HEK293 (cell line): ENCODE measurements around the gene ERBB4.

Source experiments
- CTCF ChIA-PET: fragments of 350-600 bp; formaldehyde crosslinking; extraction: SDS; loops from one replicate; lab custom pipeline; 2021; ENCODE audit warnings: antibody characterized with exemption; lab: Yijun Ruan, JAX
- POLR2A ChIA-PET: fragments of 300-600 bp; formaldehyde crosslinking; extraction: SDS; loops from one replicate; lab custom pipeline; 2020; ENCODE audit warnings: antibody characterized with exemption, inconsistent platforms; lab: Yijun Ruan, JAX
- H3K27ac ChIP-seq: fragments of 200-500 bp; sonication (Bioruptor generic); 2 replicates; pipeline ENCODE4 v1.5.1; 2014; ENCODE audit warnings: low read depth, low read length, control low read depth, inconsistent platforms; ENCODE audit errors: extremely low read depth
- H3K36me3 ChIP-seq, 2 experiments: fragments of 200-500 bp in 1 of 2; sonication (Bioruptor generic) in 1 of 2; 1 replicate in 1 of 2; 2 replicates in 1 of 2; pipeline ENCODE4 v1.5.1; 2014 to 2017; ENCODE audit warnings: inconsistent platforms in 2 of 2, low read length in 2 of 2; ENCODE audit not compliant: control insufficient read depth in 2 of 2, insufficient read depth in 1 of 2
- H3K4me1 ChIP-seq: fragments of 200-500 bp; sonication (Bioruptor generic); 2 replicates; pipeline ENCODE4 v1.5.1; 2014; ENCODE audit warnings: mild to moderate bottlenecking, low read length, inconsistent platforms; ENCODE audit not compliant: control insufficient read depth, insufficient read depth
- H3K4me3 ChIP-seq: 2 replicates; pipeline ENCODE4 v1.5.1; 2011; ENCODE audit warnings: low read depth, mild to moderate bottlenecking, control low read depth, low read length, moderate library complexity
- H3K9me3 ChIP-seq: fragments of 200-500 bp; sonication (Bioruptor generic); 2 replicates; pipeline ENCODE4 v1.5.1; 2014; ENCODE audit warnings: low read depth, low read length, inconsistent platforms; ENCODE audit not compliant: control insufficient read depth, insufficient read depth
- BCL11A ChIP-seq: fragments of 450-650 bp; formaldehyde crosslinking; IDR thresholded peaks from 2 replicates; pipeline ENCODE4 v1.5.1; 2016; ENCODE audit warnings: low read depth, missing biosample characterization, missing genetic modification characterization
- EGR2 ChIP-seq: fragments of 450-650 bp; formaldehyde crosslinking; IDR thresholded peaks from 2 replicates; pipeline ENCODE4 v1.5.1; 2016; ENCODE audit warnings: low read depth, missing biosample characterization, missing genetic modification characterization
- GLIS1 ChIP-seq: fragments of 450-650 bp; formaldehyde crosslinking; IDR thresholded peaks from 2 replicates; pipeline ENCODE4 v1.5.1; 2016; ENCODE audit warnings: missing biosample characterization, missing genetic modification characterization
- GLIS2 ChIP-seq: fragments of 450-650 bp; formaldehyde crosslinking; IDR thresholded peaks from 2 replicates; pipeline ENCODE4 v1.5.1; 2016; ENCODE audit warnings: missing biosample characterization, missing genetic modification characterization
- KLF7 ChIP-seq: fragments of 450-650 bp; formaldehyde crosslinking; IDR thresholded peaks from 2 replicates; pipeline ENCODE4 v1.5.1; 2016; ENCODE audit warnings: missing biosample characterization, missing genetic modification characterization, borderline replicate concordance
- PRDM1 ChIP-seq: fragments of 450-650 bp; formaldehyde crosslinking; IDR thresholded peaks from 2 replicates; pipeline ENCODE4; 2016; ENCODE audit warnings: missing biosample characterization, missing genetic modification characterization
- YY1 ChIP-seq: fragments of 450-650 bp; formaldehyde crosslinking; IDR thresholded peaks from 2 replicates; pipeline ENCODE4 v1.5.1; 2018; ENCODE audit warnings: missing biosample characterization, missing genetic modification characterization
- ZEB2 ChIP-seq: fragments of 450-650 bp; formaldehyde crosslinking; IDR thresholded peaks from 2 replicates; pipeline ENCODE4 v1.5.1; 2016; ENCODE audit warnings: missing biosample characterization, missing genetic modification characterization
- ZFHX2 ChIP-seq: fragments of 450-650 bp; formaldehyde crosslinking; conservative IDR thresholded peaks from 2 replicates; pipeline ENCODE4 v1.5.1; 2016; ENCODE audit warnings: missing biosample characterization, missing genetic modification characterization
- ZIC2 ChIP-seq: fragments of 450-650 bp; formaldehyde crosslinking; IDR thresholded peaks from 2 replicates; pipeline ENCODE4 v1.5.1; 2016; ENCODE audit warnings: missing biosample characterization, missing genetic modification characterization
- ZNF335 ChIP-seq: fragments of 450-650 bp; formaldehyde crosslinking; conservative IDR thresholded peaks from 2 replicates; pipeline ENCODE4 v1.5.1; 2016; ENCODE audit warnings: missing biosample characterization, missing genetic modification characterization
- ZNF394 ChIP-seq: fragments of 450-650 bp; formaldehyde crosslinking; IDR thresholded peaks from 2 replicates; pipeline ENCODE4 v1.5.1; 2016; ENCODE audit warnings: missing biosample characterization, missing genetic modification characterization, mild to moderate bottlenecking, moderate library complexity, borderline replicate concordance
- ZNF501 ChIP-seq: fragments of 450-650 bp; formaldehyde crosslinking; IDR thresholded peaks from 2 replicates; pipeline ENCODE4 v1.5.1; 2016; ENCODE audit warnings: missing biosample characterization, missing genetic modification characterization
- ZNF510 ChIP-seq: fragments of 450-650 bp; formaldehyde crosslinking; IDR thresholded peaks from 2 replicates; pipeline ENCODE4 v1.5.1; 2018; ENCODE audit warnings: mild to moderate bottlenecking, missing genetic modification characterization, missing biosample characterization; ENCODE audit not compliant: insufficient replicate concordance
- ZNF600 ChIP-seq: fragments of 450-650 bp; formaldehyde crosslinking; IDR thresholded peaks from 2 replicates; pipeline ENCODE4 v1.5.1; 2016; ENCODE audit warnings: missing biosample characterization, missing genetic modification characterization
- ZNF701 ChIP-seq: fragments of 450-650 bp; formaldehyde crosslinking; IDR thresholded peaks from 2 replicates; pipeline ENCODE4 v1.5.1; 2016; ENCODE audit warnings: missing biosample characterization, missing genetic modification characterization
- ZNF768 ChIP-seq: fragments of 450-650 bp; formaldehyde crosslinking; IDR thresholded peaks from 2 replicates; pipeline ENCODE4 v1.5.1; 2018; ENCODE audit warnings: missing biosample characterization, mild to moderate bottlenecking, missing genetic modification characterization
- TF ChIP-seq, protein P1 (sequence below): fragments of 450-650 bp; formaldehyde crosslinking; IDR thresholded peaks from 2 replicates; pipeline ENCODE4 v1.5.1; 2016; ENCODE audit warnings: missing biosample characterization, missing genetic modification characterization
- TF ChIP-seq, protein P2 (sequence below): fragments of 450-650 bp; formaldehyde crosslinking; conservative IDR thresholded peaks from 2 replicates; pipeline ENCODE4 v1.5.1; 2016; ENCODE audit warnings: low read depth, missing biosample characterization, missing genetic modification characterization
- TF ChIP-seq, protein P3 (sequence below): fragments of 450-650 bp; formaldehyde crosslinking; optimal IDR thresholded peaks from 2 replicates; pipeline ENCODE3; 2016; ENCODE audit warnings: missing biosample characterization, mild to moderate bottlenecking, missing genetic modification characterization
- TF ChIP-seq, protein P4 (sequence below): fragments of 450-650 bp; formaldehyde crosslinking; IDR thresholded peaks from 2 replicates; pipeline ENCODE4 v1.5.1; 2016; ENCODE audit warnings: missing biosample characterization, missing genetic modification characterization
- TF ChIP-seq, protein P5 (sequence below): fragments of 450-650 bp; formaldehyde crosslinking; IDR thresholded peaks from 2 replicates; pipeline ENCODE4 v1.5.1; 2016; ENCODE audit warnings: missing biosample characterization, missing genetic modification characterization

ERBB4 gene

DNA sequence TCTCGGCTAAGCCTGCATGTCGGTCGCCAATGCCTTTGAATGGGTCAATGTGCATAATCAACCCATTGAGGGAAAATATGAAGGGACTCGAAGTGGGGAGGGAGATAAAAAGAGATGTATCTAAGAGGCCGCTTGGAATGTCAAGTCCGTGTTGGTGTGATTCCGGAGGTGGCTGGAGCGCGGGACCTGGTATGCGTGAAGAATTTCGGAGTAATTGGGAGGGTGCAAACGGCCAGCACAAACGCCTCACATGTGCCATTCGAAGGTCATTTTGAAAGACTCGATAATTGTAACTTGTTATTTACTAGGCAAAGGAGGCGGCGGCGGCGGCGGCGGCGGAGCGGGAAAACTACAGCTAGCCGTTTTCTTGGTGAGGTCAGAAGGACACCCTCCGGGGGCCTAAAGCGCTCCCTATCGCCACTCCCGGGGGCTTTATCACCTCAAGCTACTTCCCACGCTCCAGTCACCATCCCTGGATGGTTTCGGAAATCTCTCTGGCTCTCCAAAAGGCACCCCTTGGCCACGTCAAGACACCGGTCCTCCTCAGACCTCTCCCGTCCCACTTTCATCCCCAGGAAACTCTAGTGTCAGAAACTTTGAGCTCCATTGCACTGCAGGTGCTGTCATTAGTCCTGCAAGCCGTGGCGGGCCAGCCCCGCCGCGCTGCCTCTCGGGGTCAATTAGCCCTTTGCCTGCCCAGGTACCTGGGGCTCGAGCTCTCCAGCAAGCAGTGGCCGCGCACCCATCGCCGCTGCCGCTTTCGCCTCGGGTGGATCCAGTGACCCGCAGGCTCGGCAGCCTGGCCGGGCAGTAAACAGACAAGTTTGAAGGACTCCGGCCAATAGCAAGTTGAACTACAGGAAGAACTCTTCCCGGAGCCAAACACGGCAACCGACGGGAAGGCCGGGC is 1.5 kb downstream of the ERBB4 start:
- Histone ChIP-seq H3K4me1 (peaks cover 25% of the 10 kb centered on the region), H3K27ac (peak overlapping the region; percentile 92), H3K36me3 (no peaks in the 10 kb centered on the region), H3K9me3 (no peaks in the 10 kb centered on the region), H3K4me3 (peak overlapping the region; percentile 76)
- POLR2A ChIA-PET: interaction anchor here (0.6 to 1.0 kb wide), 3 partner anchors 13 to 1410 kb away, joined by 3 to 6 read pairs (median 4); no protein-coding TSS in a partner anchor
- no peak for TF ChIP-seq KLF7
- TF ChIP-seq GLIS2 (tag by site-specific recombination): peak; percentile 21; the same call in 1 of the 2 replicates
- TF ChIP-seq ZNF335 (tag by site-specific recombination): peak; percentile 89
- TF ChIP-seq PRDM1 (tag by site-specific recombination): 0 out of 2 replicates have a peak, but pooled peaks have one; percentile 9
- TF ChIP-seq, protein P1, sequence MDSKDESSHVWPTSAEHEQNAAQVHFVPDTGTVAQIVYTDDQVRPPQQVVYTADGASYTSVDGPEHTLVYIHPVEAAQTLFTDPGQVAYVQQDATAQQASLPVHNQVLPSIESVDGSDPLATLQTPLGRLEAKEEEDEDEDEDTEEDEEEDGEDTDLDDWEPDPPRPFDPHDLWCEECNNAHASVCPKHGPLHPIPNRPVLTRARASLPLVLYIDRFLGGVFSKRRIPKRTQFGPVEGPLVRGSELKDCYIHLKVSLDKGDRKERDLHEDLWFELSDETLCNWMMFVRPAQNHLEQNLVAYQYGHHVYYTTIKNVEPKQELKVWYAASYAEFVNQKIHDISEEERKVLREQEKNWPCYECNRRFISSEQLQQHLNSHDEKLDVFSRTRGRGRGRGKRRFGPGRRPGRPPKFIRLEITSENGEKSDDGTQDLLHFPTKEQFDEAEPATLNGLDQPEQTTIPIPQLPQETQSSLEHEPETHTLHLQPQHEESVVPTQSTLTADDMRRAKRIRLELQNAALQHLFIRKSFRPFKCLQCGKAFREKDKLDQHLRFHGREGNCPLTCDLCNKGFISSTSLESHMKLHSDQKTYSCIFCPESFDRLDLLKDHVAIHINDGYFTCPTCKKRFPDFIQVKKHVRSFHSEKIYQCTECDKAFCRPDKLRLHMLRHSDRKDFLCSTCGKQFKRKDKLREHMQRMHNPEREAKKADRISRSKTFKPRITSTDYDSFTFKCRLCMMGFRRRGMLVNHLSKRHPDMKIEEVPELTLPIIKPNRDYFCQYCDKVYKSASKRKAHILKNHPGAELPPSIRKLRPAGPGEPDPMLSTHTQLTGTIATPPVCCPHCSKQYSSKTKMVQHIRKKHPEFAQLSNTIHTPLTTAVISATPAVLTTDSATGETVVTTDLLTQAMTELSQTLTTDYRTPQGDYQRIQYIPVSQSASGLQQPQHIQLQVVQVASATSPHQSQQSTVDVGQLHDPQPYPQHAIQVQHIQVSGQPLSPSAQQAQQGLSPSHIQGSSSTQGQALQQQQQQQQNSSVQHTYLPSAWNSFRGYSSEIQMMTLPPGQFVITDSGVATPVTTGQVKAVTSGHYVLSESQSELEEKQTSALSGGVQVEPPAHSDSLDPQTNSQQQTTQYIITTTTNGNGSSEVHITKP (tag by site-specific recombination): no peak
- TF ChIP-seq, protein P2, sequence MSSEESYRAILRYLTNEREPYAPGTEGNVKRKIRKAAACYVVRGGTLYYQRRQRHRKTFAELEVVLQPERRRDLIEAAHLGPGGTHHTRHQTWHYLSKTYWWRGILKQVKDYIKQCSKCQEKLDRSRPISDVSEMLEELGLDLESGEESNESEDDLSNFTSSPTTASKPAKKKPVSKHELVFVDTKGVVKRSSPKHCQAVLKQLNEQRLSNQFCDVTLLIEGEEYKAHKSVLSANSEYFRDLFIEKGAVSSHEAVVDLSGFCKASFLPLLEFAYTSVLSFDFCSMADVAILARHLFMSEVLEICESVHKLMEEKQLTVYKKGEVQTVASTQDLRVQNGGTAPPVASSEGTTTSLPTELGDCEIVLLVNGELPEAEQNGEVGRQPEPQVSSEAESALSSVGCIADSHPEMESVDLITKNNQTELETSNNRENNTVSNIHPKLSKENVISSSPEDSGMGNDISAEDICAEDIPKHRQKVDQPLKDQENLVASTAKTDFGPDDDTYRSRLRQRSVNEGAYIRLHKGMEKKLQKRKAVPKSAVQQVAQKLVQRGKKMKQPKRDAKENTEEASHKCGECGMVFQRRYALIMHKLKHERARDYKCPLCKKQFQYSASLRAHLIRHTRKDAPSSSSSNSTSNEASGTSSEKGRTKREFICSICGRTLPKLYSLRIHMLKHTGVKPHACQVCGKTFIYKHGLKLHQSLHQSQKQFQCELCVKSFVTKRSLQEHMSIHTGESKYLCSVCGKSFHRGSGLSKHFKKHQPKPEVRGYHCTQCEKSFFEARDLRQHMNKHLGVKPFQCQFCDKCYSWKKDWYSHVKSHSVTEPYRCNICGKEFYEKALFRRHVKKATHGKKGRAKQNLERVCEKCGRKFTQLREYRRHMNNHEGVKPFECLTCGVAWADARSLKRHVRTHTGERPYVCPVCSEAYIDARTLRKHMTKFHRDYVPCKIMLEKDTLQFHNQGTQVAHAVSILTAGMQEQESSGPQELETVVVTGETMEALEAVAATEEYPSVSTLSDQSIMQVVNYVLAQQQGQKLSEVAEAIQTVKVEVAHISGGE (tag by site-specific recombination): 0 out of 2 replicates have a peak, but pooled peaks have one; percentile 15
- TF ChIP-seq, protein P3, sequence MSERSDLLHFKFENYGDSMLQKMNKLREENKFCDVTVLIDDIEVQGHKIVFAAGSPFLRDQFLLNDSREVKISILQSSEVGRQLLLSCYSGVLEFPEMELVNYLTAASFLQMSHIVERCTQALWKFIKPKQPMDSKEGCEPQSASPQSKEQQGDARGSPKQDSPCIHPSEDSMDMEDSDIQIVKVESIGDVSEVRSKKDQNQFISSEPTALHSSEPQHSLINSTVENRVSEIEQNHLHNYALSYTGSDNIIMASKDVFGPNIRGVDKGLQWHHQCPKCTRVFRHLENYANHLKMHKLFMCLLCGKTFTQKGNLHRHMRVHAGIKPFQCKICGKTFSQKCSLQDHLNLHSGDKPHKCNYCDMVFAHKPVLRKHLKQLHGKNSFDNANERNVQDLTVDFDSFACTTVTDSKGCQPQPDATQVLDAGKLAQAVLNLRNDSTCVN (tag by site-specific recombination): peak; percentile 36
- TF ChIP-seq, protein P4, sequence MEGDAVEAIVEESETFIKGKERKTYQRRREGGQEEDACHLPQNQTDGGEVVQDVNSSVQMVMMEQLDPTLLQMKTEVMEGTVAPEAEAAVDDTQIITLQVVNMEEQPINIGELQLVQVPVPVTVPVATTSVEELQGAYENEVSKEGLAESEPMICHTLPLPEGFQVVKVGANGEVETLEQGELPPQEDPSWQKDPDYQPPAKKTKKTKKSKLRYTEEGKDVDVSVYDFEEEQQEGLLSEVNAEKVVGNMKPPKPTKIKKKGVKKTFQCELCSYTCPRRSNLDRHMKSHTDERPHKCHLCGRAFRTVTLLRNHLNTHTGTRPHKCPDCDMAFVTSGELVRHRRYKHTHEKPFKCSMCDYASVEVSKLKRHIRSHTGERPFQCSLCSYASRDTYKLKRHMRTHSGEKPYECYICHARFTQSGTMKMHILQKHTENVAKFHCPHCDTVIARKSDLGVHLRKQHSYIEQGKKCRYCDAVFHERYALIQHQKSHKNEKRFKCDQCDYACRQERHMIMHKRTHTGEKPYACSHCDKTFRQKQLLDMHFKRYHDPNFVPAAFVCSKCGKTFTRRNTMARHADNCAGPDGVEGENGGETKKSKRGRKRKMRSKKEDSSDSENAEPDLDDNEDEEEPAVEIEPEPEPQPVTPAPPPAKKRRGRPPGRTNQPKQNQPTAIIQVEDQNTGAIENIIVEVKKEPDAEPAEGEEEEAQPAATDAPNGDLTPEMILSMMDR: 0 out of 2 replicates have a peak, but pooled peaks have one; percentile 59
- no peak for TF ChIP-seq ZNF768
- no peak for TF ChIP-seq ZNF701 (tag by site-specific recombination)
- TF ChIP-seq ZEB2 (tag by site-specific recombination): 0 out of 2 replicates have a peak, but pooled peaks have one; percentile 4
- peak; percentile 54; the same call in 1 of the 2 replicates for TF ChIP-seq ZNF600
- TF ChIP-seq, protein P5, sequence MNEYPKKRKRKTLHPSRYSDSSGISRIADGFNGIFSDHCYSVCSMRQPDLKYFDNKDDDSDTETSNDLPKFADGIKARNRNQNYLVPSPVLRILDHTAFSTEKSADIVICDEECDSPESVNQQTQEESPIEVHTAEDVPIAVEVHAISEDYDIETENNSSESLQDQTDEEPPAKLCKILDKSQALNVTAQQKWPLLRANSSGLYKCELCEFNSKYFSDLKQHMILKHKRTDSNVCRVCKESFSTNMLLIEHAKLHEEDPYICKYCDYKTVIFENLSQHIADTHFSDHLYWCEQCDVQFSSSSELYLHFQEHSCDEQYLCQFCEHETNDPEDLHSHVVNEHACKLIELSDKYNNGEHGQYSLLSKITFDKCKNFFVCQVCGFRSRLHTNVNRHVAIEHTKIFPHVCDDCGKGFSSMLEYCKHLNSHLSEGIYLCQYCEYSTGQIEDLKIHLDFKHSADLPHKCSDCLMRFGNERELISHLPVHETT (tag by site-specific recombination): no peak
- peak; percentile 17; the same call in 1 of the 2 replicates for TF ChIP-seq EGR2 (tag by site-specific recombination)
- peak; percentile 35; the same call in 1 of the 2 replicates for TF ChIP-seq ZIC2 (tag by site-specific recombination)
- no peak for TF ChIP-seq ZNF394
- TF ChIP-seq ZNF510 (tag by site-specific recombination): no peak
- no peak for TF ChIP-seq YY1 (tag by site-specific recombination)
- TF ChIP-seq BCL11A (tag by site-specific recombination): 0 out of 2 replicates have a peak, but pooled peaks have one; percentile 30
- TF ChIP-seq ZFHX2 (tag by site-specific recombination): peak; percentile 30; the same call in 1 of the 2 replicates
- TF ChIP-seq ZNF501 (tag by site-specific recombination): no peak
- peak; percentile 17; the same call in 1 of the 2 replicates for TF ChIP-seq GLIS1 (tag by site-specific recombination)
- CTCF ChIA-PET: interaction anchor here (0.6 to 1.8 kb wide), 7 partner anchors 17 to 792 kb away, joined by 3 to 8 read pairs (median 4); no protein-coding TSS in a partner anchor
